PC-9 (cell line): ENCODE results near the gene TOE1. TPM values are rescaled to one million over a fixed set of nuclear protein-coding genes. Genes with fewer than 3 reads are reported as not detected.

Experiments used
- BruUV-seq: library from RNA; stranded (reverse); fragments of 400-500 nt; replicated peaks from 2 replicates; lab custom pipeline; 2021; lab: Mats Ljungman, UMichigan
- CTCF ChIA-PET: fragments of 300-600 bp; sonication (Branson Sonifier 250); formaldehyde crosslinking; loops from one replicate; lab custom pipeline; 2022; ENCODE audit warnings: antibody characterized with exemption; lab: Charles Lee
- POLR2A ChIA-PET: fragments of 300-600 bp; sonication (Branson Sonifier 250); formaldehyde crosslinking; loops from one replicate; lab custom pipeline; 2022; ENCODE audit warnings: antibody characterized with exemption; ENCODE audit not compliant: unreplicated experiment; lab: Charles Lee
- DNase-seq, 2 experiments: peaks; one replicate each; pipeline versions ENCODE4 v3.0.0 to v3.0.0-alpha.2; 2015 to 2022; ENCODE audit warnings: mixed read lengths in 1 of 2
- H2AFZ ChIP-seq: fragments of 200-600 bp; sonication (generic); 2 replicates; pipeline ENCODE4 v1.8.1; 2017; ENCODE audit warnings: antibody characterized with exemption
- H3F3A ChIP-seq: fragments of 200-600 bp; sonication (generic); 2 replicates; pipeline ENCODE4 v1.8.1; 2017; ENCODE audit warnings: antibody characterized with exemption, mild to moderate bottlenecking, low read depth; ENCODE audit not compliant: insufficient read depth
- H3K27ac ChIP-seq: fragments of 200-600 bp; sonication (generic); 2 replicates; pipeline ENCODE4 v1.6.1; 2016; ENCODE audit warnings: mixed run types
- H3K27me3 ChIP-seq: fragments of 200-600 bp; sonication (generic); 2 replicates; pipeline ENCODE4 v1.6.1; 2016; ENCODE audit warnings: low read depth, mixed run types; ENCODE audit not compliant: insufficient read depth
- H3K36me3 ChIP-seq: fragments of 200-600 bp; sonication (generic); 2 replicates; pipeline ENCODE4 v1.6.1; 2016; ENCODE audit warnings: low read depth, mixed run types
- H3K4me1 ChIP-seq: fragments of 200-600 bp; sonication (generic); replicated peaks from 2 replicates; pipeline ENCODE4 v1.6.1; 2016; ENCODE audit warnings: mixed run types; ENCODE audit not compliant: insufficient read depth
- H3K4me2 ChIP-seq: fragments of 200-600 bp; sonication (generic); 2 replicates; pipeline ENCODE4 v1.6.1; 2017; ENCODE audit warnings: mixed run types
- H3K4me3 ChIP-seq: fragments of 200-600 bp; sonication (generic); 2 replicates; pipeline ENCODE4 v1.6.1; 2016; ENCODE audit warnings: mixed run types
- H3K79me2 ChIP-seq: fragments of 200-600 bp; sonication (generic); 2 replicates; pipeline ENCODE4 v1.6.1; 2017; ENCODE audit warnings: low read depth, mixed run types
- H3K9me2 ChIP-seq: fragments of 200-600 bp; sonication (generic); 2 replicates; pipeline ENCODE4 v1.8.1; 2017; ENCODE audit warnings: mild to moderate bottlenecking; ENCODE audit not compliant: insufficient read depth
- H3K9me3 ChIP-seq: fragments of 200-600 bp; sonication (generic); 2 replicates; pipeline ENCODE4 v1.8.1; 2016; ENCODE audit warnings: low read depth; ENCODE audit not compliant: insufficient read depth
- H4K20me1 ChIP-seq: fragments of 200-600 bp; sonication (generic); 2 replicates; pipeline ENCODE4 v1.8.1; 2017; ENCODE audit not compliant: insufficient read depth
- EZH2 ChIP-seq: fragments of 200-600 bp; sonication (generic); IDR thresholded peaks from 2 replicates; pipeline ENCODE4 v1.8.0; 2017; ENCODE audit warnings: antibody characterized with exemption, low read depth
- intact Hi-C: fragments of 100-400 bp; cut with micrococcal nuclease; formaldehyde crosslinking; loops from one replicate; pipeline ENCODE4 v1.10.0; 2022; ENCODE audit not compliant: unreplicated experiment
- total RNA-seq: library from RNA; stranded (reverse); gene quantifications from 2 replicates; pipeline ENCODE4 v1.2.3, GENCODE V29; 2021
- TF ChIP-seq, protein P1 (sequence below): fragments of 200-600 bp; sonication (generic); conservative IDR thresholded peaks from 2 replicates; pipeline ENCODE4 v1.6.1; 2017; ENCODE audit warnings: mixed run types, antibody characterized with exemption, mild to moderate bottlenecking, moderate library complexity

Gene TOE1
- total RNA-seq, 1 experiment from 2014 or later: 20.4 TPM

DNA sequence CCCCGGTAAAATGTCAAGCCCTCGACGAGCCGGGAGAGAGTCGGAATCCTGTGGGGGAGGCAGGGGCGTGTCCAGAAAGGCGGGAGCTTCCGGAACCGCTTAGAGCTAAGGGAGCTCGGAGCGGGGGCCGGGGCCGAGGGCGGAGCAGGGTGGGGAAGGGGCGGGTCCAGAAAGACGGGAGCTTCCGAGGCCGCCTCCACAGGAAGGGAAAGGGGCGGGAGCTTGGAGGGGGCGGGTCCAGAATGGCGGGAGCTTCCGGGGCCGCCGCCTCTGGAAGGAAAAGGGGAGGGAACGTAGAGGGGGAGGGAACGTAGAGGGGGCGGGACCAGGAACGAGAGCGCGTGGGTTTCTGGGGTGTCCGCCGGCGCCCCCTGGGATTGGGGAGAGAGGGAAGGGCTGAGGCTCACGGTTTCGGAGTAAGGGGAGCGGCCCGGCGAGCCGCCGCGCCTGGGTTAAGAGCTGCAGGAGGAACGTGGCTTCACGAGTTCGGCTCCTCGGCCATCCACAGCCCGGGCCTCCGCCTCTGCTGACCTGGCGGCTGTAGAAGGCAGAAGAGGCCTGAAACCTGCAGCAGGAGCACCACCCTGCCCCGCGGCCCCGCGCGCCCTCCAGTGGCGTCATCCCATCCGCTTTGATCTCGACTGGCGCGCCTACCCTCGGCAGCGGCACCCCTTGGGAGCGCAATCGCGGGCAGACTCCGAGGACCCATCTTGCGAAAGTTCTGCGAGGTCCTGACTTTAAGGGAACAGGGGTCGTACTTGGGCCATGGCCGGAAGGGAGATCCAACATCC lies 36.3 kb upstream of the TOE1 start:
- BruUV-seq: no TSS peak
- Histone ChIP-seq H3K4me1 (peaks cover 10% of the 10 kb centered on the region), H3F3A (peaks cover 25% of the 10 kb centered on the region), H3K9me2 (no peaks in the 10 kb centered on the region), H3K27me3 (no peaks in the 10 kb centered on the region), H3K79me2 (no peaks in the 10 kb centered on the region), H3K27ac (peak overlapping the region; percentile 72), H3K4me2 (peak overlapping the region; percentile 91), H3K36me3 (no peaks in the 10 kb centered on the region), H4K20me1 (no peaks in the 10 kb centered on the region), H3K9me3 (no peaks in the 10 kb centered on the region), H3K4me3 (peak overlapping the region; percentile 60), H2AFZ (peak overlapping the region; percentile 76)
- CTCF ChIA-PET: interaction anchor here (0.6 to 2.7 kb wide), 42 partner anchors 11 to 1677 kb away, joined by 3 to 53 read pairs (median 7); partner anchors contain the start of genes CCDC163, HECTD3, MMACHC and MUTYH
- POLR2A ChIA-PET: interaction anchor here (0.5 to 1.3 kb wide), 36 partner anchors 23 to 1315 kb away, joined by 3 to 42 read pairs (median 10); partner anchors contain the start of genes CCDC163, GPBP1L1, HECTD3 and HPDL
- intact Hi-C loops: loop anchor here (1.0 to 5.0 kb wide), 9 partner anchors 26 to 573 kb away; partner anchors contain the start of genes KIF2C, MUTYH, NASP and RNU5D-1
- peak; percentile 89 to 96 for DNase-seq
- no peak for TF ChIP-seq EZH2
- TF ChIP-seq, protein P1, sequence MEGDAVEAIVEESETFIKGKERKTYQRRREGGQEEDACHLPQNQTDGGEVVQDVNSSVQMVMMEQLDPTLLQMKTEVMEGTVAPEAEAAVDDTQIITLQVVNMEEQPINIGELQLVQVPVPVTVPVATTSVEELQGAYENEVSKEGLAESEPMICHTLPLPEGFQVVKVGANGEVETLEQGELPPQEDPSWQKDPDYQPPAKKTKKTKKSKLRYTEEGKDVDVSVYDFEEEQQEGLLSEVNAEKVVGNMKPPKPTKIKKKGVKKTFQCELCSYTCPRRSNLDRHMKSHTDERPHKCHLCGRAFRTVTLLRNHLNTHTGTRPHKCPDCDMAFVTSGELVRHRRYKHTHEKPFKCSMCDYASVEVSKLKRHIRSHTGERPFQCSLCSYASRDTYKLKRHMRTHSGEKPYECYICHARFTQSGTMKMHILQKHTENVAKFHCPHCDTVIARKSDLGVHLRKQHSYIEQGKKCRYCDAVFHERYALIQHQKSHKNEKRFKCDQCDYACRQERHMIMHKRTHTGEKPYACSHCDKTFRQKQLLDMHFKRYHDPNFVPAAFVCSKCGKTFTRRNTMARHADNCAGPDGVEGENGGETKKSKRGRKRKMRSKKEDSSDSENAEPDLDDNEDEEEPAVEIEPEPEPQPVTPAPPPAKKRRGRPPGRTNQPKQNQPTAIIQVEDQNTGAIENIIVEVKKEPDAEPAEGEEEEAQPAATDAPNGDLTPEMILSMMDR: peak; percentile 69

DNA sequence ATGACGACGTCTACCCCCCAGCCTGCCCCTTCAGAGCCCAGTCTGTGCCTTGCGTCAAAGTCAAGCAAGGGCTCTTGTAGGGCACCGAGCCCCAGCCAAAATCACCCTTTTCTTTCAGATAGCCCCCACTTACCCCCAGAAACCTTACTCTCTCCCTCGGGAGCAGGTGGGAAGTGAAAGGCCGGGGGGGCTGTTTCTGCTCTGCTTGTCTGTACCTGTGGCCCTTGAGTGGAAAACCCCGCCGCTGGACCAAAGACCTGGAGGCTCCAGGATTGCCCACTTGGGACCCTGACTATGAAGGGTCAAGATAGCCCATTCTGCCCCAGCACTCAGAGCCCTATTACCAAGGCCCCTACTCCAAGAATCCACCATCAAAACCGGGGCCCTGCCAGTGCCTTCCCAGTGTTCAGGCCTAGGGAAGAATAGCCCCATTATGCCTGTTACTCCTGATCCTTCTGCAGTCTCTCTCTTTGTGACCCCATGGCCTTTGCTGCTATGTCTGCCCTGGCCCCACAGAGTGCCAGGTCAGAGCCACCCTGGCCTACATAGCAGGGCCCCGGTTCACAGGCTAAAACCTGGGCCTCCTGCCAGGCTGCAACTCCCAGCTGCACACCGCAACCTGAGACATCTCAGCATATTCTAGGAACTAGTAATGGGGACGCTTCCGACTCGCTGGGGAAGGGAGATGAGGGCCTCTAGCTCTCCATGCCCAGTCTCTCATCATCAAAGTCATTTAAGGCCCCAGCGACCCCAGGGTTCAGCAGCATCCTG lies 35.5 kb upstream of the TOE1 start:
- Histone ChIP-seq H2AFZ (peak overlapping the region; percentile 76), H3K4me1 (peaks cover 10% of the 10 kb centered on the region), H4K20me1 (no peaks in the 10 kb centered on the region), H3K4me2 (peak overlapping the region; percentile 91), H3K36me3 (no peaks in the 10 kb centered on the region), H3K27ac (peak overlapping the region; percentile 72), H3F3A (peaks cover 25% of the 10 kb centered on the region), H3K4me3 (peak overlapping the region; percentile 60), H3K27me3 (no peaks in the 10 kb centered on the region), H3K79me2 (no peaks in the 10 kb centered on the region), H3K9me3 (no peaks in the 10 kb centered on the region), H3K9me2 (no peaks in the 10 kb centered on the region)
- TF ChIP-seq EZH2: no peak
- TF ChIP-seq, protein P1: no peak; the same call in 1 of the 2 replicates
- POLR2A ChIA-PET: interaction anchor here (0.6 to 1.3 kb wide), 9 partner anchors 17 to 575 kb away, joined by 3 to 42 read pairs (median 5); partner anchors contain the start of genes MUTYH, TESK2 and TOE1
- CTCF ChIA-PET: interaction anchor here (0.6 to 2.7 kb wide), 5 partner anchors 20 to 46 kb away, joined by 3 to 39 read pairs (median 7); partner anchors contain the start of genes MUTYH and TOE1
- intact Hi-C loops: loop anchor here (1.0 to 5.0 kb wide), 6 partner anchors 25 to 574 kb away; partner anchors contain the start of genes MUTYH, RNU5D-1 and TOE1
- BruUV-seq: TSS peak; percentile 90
- DNase-seq: peak; percentile 40 to 71

DNA sequence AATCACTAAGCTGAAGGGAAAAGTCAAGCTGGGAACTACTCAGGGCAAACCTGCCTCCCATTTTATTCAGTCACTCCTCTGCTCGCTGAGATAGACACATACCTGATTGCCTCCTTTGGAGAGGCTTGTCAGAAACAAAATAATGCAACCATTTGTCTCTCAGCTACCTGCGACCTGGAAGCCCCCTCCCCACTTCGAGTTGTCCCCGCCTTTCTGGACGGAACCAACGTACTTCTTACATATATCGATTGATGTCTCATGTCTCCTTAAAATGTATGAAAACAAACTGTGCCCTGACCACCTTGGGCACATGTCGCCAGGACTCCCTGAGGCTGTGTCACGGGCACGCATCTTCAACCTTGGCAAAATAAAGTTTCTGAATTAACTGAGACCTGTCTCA lies 34.7 kb upstream of the TOE1 start:
- Histone ChIP-seq H4K20me1 (no peaks in the 10 kb centered on the region), H3K4me2 (0 out of 2 replicates have a peak overlapping the region, but pooled peaks have one; percentile 91), H2AFZ (no peak overlapping the region), H3K9me3 (no peaks in the 10 kb centered on the region), H3K4me1 (peaks cover 10% of the 10 kb centered on the region), H3F3A (peaks cover 25% of the 10 kb centered on the region), H3K79me2 (no peaks in the 10 kb centered on the region), H3K27me3 (no peaks in the 10 kb centered on the region), H3K9me2 (no peaks in the 10 kb centered on the region), H3K4me3 (no peak overlapping the region), H3K27ac (no peak overlapping the region), H3K36me3 (no peaks in the 10 kb centered on the region)
- POLR2A ChIA-PET: interaction anchor here (0.6 to 1.1 kb wide), 5 partner anchors 24 to 287 kb away, joined by 3 to 24 read pairs (median 5); partner anchors contain the start of genes MUTYH, TESK2 and TOE1
- no peak for DNase-seq
- no TSS peak for BruUV-seq
- CTCF ChIA-PET: interaction anchor here (0.5 to 2.7 kb wide), 5 partner anchors 24 to 530 kb away, joined by 3 to 15 read pairs (median 7); partner anchors contain the start of genes MUTYH and TOE1
- TF ChIP-seq EZH2: no peak
- TF ChIP-seq, protein P1: no peak
- intact Hi-C loops: loop anchor here (2.0 kb wide), 1 partner anchor 574 kb away; the partner anchor contains the start of gene RNU5D-1
